A549 (cell line): ENCODE results near the gene ZNF106.

Experiments used
- CBX8 ChIP-seq: fragments of 200-600 bp; sonication (generic); IDR thresholded peaks from 2 replicates; pipeline ENCODE4 v1.6.1; 2016
- EHMT2 ChIP-seq: fragments of 200-600 bp; sonication (generic); IDR thresholded peaks from 2 replicates; pipeline ENCODE4 v1.6.1; 2016; ENCODE audit warnings: antibody characterized with exemption, low read depth, mild to moderate bottlenecking, moderate library complexity
- ELK1 ChIP-seq: fragments of 150-350 bp; IDR thresholded peaks from 2 replicates; pipeline ENCODE4 v1.6.1; 2014; ENCODE audit warnings: low read depth, mild to moderate bottlenecking, low read length
- JUN ChIP-seq, 2 experiments: fragments of >200 bp; sonication (Bioruptor Twin); formaldehyde crosslinking; IDR thresholded peaks; 2 replicates in 1 of 2; 3 replicates in 1 of 2; pipeline ENCODE4 v1.6.1; 2016 to 2017
- KDM1A ChIP-seq: fragments of 200-600 bp; sonication (generic); IDR thresholded peaks from 2 replicates; pipeline ENCODE4 v1.6.1; 2016; ENCODE audit warnings: low read depth, mild to moderate bottlenecking
- MYC ChIP-seq: IDR thresholded peaks from 2 replicates; pipeline ENCODE4 v1.6.1; 2012; ENCODE audit warnings: mild to moderate bottlenecking, inconsistent platforms, low read length, improper control_type of control experiment, borderline replicate concordance
- POLR2A ChIP-seq: IDR thresholded peaks from 2 replicates; pipeline ENCODE4 v1.6.1; 2012; ENCODE audit warnings: mild to moderate bottlenecking, low read length
- RCOR1 ChIP-seq: fragments of 150-350 bp; IDR thresholded peaks from 2 replicates; pipeline ENCODE4 v1.6.1; 2014; ENCODE audit warnings: antibody characterized with exemption, low read length, low read depth
- SMC3 ChIP-seq: fragments of >200 bp; sonication (Bioruptor Twin); formaldehyde crosslinking; IDR thresholded peaks from 3 replicates; pipeline ENCODE4 v1.6.1; 2018; ENCODE audit warnings: inconsistent platforms
- ZFP36 ChIP-seq: fragments of 450-650 bp; IDR thresholded peaks from 2 replicates; pipeline ENCODE4 v1.6.1; 2014; ENCODE audit warnings: borderline replicate concordance; ENCODE audit not compliant: partially characterized antibody
- TF ChIP-seq, protein P1 (sequence below): fragments of >200 bp; sonication (Bioruptor Twin); formaldehyde crosslinking; IDR thresholded peaks from 3 replicates; pipeline ENCODE4 v1.5.1; 2016
- TF ChIP-seq, protein P2 (sequence below): fragments of 200-600 bp; sonication (generic); IDR thresholded peaks from 2 replicates; pipeline ENCODE4 v1.6.1; 2016; ENCODE audit warnings: antibody characterized with exemption, mild to moderate bottlenecking, moderate library complexity
- TF ChIP-seq, protein P3 (sequence below): IDR thresholded peaks from 2 replicates; pipeline ENCODE4 v1.6.1; 2012

GRCh38 chr15:42411884-42412283 lies 79.1 kb downstream of the ZNF106 start:
- TF ChIP-seq, protein P1, sequence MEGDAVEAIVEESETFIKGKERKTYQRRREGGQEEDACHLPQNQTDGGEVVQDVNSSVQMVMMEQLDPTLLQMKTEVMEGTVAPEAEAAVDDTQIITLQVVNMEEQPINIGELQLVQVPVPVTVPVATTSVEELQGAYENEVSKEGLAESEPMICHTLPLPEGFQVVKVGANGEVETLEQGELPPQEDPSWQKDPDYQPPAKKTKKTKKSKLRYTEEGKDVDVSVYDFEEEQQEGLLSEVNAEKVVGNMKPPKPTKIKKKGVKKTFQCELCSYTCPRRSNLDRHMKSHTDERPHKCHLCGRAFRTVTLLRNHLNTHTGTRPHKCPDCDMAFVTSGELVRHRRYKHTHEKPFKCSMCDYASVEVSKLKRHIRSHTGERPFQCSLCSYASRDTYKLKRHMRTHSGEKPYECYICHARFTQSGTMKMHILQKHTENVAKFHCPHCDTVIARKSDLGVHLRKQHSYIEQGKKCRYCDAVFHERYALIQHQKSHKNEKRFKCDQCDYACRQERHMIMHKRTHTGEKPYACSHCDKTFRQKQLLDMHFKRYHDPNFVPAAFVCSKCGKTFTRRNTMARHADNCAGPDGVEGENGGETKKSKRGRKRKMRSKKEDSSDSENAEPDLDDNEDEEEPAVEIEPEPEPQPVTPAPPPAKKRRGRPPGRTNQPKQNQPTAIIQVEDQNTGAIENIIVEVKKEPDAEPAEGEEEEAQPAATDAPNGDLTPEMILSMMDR, result no peak
- no peak for TF ChIP-seq POLR2A
- no peak for TF ChIP-seq EHMT2
- TF ChIP-seq SMC3, result no peak
- TF ChIP-seq, protein P2, sequence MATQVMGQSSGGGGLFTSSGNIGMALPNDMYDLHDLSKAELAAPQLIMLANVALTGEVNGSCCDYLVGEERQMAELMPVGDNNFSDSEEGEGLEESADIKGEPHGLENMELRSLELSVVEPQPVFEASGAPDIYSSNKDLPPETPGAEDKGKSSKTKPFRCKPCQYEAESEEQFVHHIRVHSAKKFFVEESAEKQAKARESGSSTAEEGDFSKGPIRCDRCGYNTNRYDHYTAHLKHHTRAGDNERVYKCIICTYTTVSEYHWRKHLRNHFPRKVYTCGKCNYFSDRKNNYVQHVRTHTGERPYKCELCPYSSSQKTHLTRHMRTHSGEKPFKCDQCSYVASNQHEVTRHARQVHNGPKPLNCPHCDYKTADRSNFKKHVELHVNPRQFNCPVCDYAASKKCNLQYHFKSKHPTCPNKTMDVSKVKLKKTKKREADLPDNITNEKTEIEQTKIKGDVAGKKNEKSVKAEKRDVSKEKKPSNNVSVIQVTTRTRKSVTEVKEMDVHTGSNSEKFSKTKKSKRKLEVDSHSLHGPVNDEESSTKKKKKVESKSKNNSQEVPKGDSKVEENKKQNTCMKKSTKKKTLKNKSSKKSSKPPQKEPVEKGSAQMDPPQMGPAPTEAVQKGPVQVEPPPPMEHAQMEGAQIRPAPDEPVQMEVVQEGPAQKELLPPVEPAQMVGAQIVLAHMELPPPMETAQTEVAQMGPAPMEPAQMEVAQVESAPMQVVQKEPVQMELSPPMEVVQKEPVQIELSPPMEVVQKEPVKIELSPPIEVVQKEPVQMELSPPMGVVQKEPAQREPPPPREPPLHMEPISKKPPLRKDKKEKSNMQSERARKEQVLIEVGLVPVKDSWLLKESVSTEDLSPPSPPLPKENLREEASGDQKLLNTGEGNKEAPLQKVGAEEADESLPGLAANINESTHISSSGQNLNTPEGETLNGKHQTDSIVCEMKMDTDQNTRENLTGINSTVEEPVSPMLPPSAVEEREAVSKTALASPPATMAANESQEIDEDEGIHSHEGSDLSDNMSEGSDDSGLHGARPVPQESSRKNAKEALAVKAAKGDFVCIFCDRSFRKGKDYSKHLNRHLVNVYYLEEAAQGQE, result no peak
- TF ChIP-seq MYC, result no peak
- TF ChIP-seq ELK1, result no peak
- TF ChIP-seq, protein P3, sequence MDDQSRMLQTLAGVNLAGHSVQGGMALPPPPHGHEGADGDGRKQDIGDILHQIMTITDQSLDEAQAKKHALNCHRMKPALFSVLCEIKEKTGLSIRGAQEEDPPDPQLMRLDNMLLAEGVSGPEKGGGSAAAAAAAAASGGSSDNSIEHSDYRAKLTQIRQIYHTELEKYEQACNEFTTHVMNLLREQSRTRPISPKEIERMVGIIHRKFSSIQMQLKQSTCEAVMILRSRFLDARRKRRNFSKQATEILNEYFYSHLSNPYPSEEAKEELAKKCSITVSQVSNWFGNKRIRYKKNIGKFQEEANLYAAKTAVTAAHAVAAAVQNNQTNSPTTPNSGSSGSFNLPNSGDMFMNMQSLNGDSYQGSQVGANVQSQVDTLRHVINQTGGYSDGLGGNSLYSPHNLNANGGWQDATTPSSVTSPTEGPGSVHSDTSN, result no peak
- no peak for TF ChIP-seq RCOR1
- TF ChIP-seq JUN (IDR thresholded peaks at IDR 0.05), result no peak
- TF ChIP-seq ZFP36, result no peak
- no peak for TF ChIP-seq CBX8
- no peak for TF ChIP-seq KDM1A
